ENCODE measurements around the gene MELTF.

MELTF gene

GRCh38 chr3:197022405-197023231, 7.0 kb downstream of the MELTF start:
- H3K9me3 Mint-ChIP-seq, result no peaks in the 10 kb centered on the region
- no peaks in the 10 kb centered on the region for H3K36me3 Mint-ChIP-seq (ENCODE audit: low read depth)
- H3K4me3 Mint-ChIP-seq, result no peak overlapping the region
- peaks cover 3% of the 10 kb centered on the region for H3K4me1 Mint-ChIP-seq (ENCODE audit: low read depth)
- no peak overlapping the region for H3K27ac Mint-ChIP-seq
- H3K27me3 Mint-ChIP-seq (ENCODE audit: low read depth), result peaks cover 4% of the 10 kb centered on the region

GRCh38 chr3:197021729-197022404, 7.8 kb downstream of the MELTF start:
- Mint-ChIP-seq H3K27ac (no peak overlapping the region), H3K9me3 (no peaks in the 10 kb centered on the region), H3K4me3 (no peak overlapping the region), H3K27me3 (ENCODE audit: low read depth) (peaks cover 4% of the 10 kb centered on the region), H3K36me3 (ENCODE audit: low read depth) (no peaks in the 10 kb centered on the region), H3K4me1 (ENCODE audit: low read depth) (peaks cover 3% of the 10 kb centered on the region)

- Mint-ChIP-seq H3K36me3 (ENCODE audit: low read depth) (no peaks in the 10 kb centered on the region), H3K9me3 (no peaks in the 10 kb centered on the region), H3K27ac (no peak overlapping the region), H3K27me3 (ENCODE audit: low read depth) (peaks cover 4% of the 10 kb centered on the region), H3K4me1 (ENCODE audit: low read depth) (peaks cover 3% of the 10 kb centered on the region), H3K4me3 (no peak overlapping the region)
Measured at GRCh38 chr3:197021231-197021630, 8.4 kb downstream of the MELTF start.

GRCh38 chr3:197019535-197019934, 10.1 kb downstream of the MELTF start:
- H3K4me1 Mint-ChIP-seq (ENCODE audit: low read depth), result peaks cover 3% of the 10 kb centered on the region
- H3K36me3 Mint-ChIP-seq (ENCODE audit: low read depth), result no peaks in the 10 kb centered on the region
- H3K4me3 Mint-ChIP-seq, result no peak overlapping the region
- no peaks in the 10 kb centered on the region for H3K9me3 Mint-ChIP-seq
- H3K27ac Mint-ChIP-seq, result no peak overlapping the region
- H3K27me3 Mint-ChIP-seq (ENCODE audit: low read depth), result peaks cover 4% of the 10 kb centered on the region

GRCh38 chr3:197019021-197019420, 10.6 kb downstream of the MELTF start:
- Mint-ChIP-seq H3K36me3 (ENCODE audit: low read depth) (no peaks in the 10 kb centered on the region), H3K27ac (no peak overlapping the region), H3K4me1 (ENCODE audit: low read depth) (peaks cover 3% of the 10 kb centered on the region), H3K4me3 (no peak overlapping the region), H3K27me3 (ENCODE audit: low read depth) (peaks cover 4% of the 10 kb centered on the region), H3K9me3 (no peaks in the 10 kb centered on the region)

GRCh38 chr3:197017003-197017402, 12.6 kb downstream of the MELTF start:
- Mint-ChIP-seq H3K9me3 (no peaks in the 10 kb centered on the region), H3K27ac (no peak overlapping the region), H3K4me1 (ENCODE audit: low read depth) (no peaks in the 10 kb centered on the region), H3K27me3 (ENCODE audit: low read depth) (no peaks in the 10 kb centered on the region), H3K4me3 (no peak overlapping the region), H3K36me3 (ENCODE audit: low read depth) (no peaks in the 10 kb centered on the region)

- Mint-ChIP-seq H3K4me1 (ENCODE audit: low read depth) (no peaks in the 10 kb centered on the region), H3K4me3 (no peak overlapping the region), H3K27me3 (ENCODE audit: low read depth) (no peaks in the 10 kb centered on the region), H3K36me3 (ENCODE audit: low read depth) (no peaks in the 10 kb centered on the region), H3K27ac (no peak overlapping the region), H3K9me3 (no peaks in the 10 kb centered on the region)
Measured at GRCh38 chr3:197015790-197016736, 13.6 kb downstream of the MELTF start.

GRCh38 chr3:197014942-197015575, 14.6 kb downstream of the MELTF start:
- no peaks in the 10 kb centered on the region for H3K27me3 Mint-ChIP-seq (ENCODE audit: low read depth)
- no peaks in the 10 kb centered on the region for H3K9me3 Mint-ChIP-seq
- H3K4me3 Mint-ChIP-seq, result no peak overlapping the region
- no peak overlapping the region for H3K27ac Mint-ChIP-seq
- no peaks in the 10 kb centered on the region for H3K36me3 Mint-ChIP-seq (ENCODE audit: low read depth)
- H3K4me1 Mint-ChIP-seq (ENCODE audit: low read depth), result no peaks in the 10 kb centered on the region

GRCh38 chr3:197014024-197014423, 15.6 kb downstream of the MELTF start:
- Mint-ChIP-seq H3K4me1 (ENCODE audit: low read depth) (no peaks in the 10 kb centered on the region), H3K27me3 (ENCODE audit: low read depth) (no peaks in the 10 kb centered on the region), H3K4me3 (no peak overlapping the region), H3K27ac (no peak overlapping the region), H3K9me3 (no peaks in the 10 kb centered on the region), H3K36me3 (ENCODE audit: low read depth) (no peaks in the 10 kb centered on the region)

GRCh38 chr3:197012540-197012883, 17.1 kb downstream of the MELTF start:
- no peaks in the 10 kb centered on the region for H3K9me3 Mint-ChIP-seq
- no peaks in the 10 kb centered on the region for H3K36me3 Mint-ChIP-seq (ENCODE audit: low read depth)
- H3K4me3 Mint-ChIP-seq, result no peak overlapping the region
- no peaks in the 10 kb centered on the region for H3K27me3 Mint-ChIP-seq (ENCODE audit: low read depth)
- no peaks in the 10 kb centered on the region for H3K4me1 Mint-ChIP-seq (ENCODE audit: low read depth)
- H3K27ac Mint-ChIP-seq, result no peak overlapping the region

- no peak overlapping the region for H3K4me3 Mint-ChIP-seq
- H3K9me3 Mint-ChIP-seq, result no peaks in the 10 kb centered on the region
- H3K4me1 Mint-ChIP-seq (ENCODE audit: low read depth), result no peaks in the 10 kb centered on the region
- no peak overlapping the region for H3K27ac Mint-ChIP-seq
- no peaks in the 10 kb centered on the region for H3K27me3 Mint-ChIP-seq (ENCODE audit: low read depth)
- H3K36me3 Mint-ChIP-seq (ENCODE audit: low read depth), result no peaks in the 10 kb centered on the region
Measured at GRCh38 chr3:197011780-197012539, 17.7 kb downstream of the MELTF start.

GRCh38 chr3:197010556-197011351, 18.9 kb downstream of the MELTF start:
- no peaks in the 10 kb centered on the region for H3K27me3 Mint-ChIP-seq (ENCODE audit: low read depth)
- H3K36me3 Mint-ChIP-seq (ENCODE audit: low read depth), result no peaks in the 10 kb centered on the region
- H3K4me1 Mint-ChIP-seq (ENCODE audit: low read depth), result no peaks in the 10 kb centered on the region
- H3K9me3 Mint-ChIP-seq, result no peaks in the 10 kb centered on the region
- H3K4me3 Mint-ChIP-seq, result no peak overlapping the region
- no peak overlapping the region for H3K27ac Mint-ChIP-seq

GRCh38 chr3:197009532-197010019, 20.0 kb downstream of the MELTF start:
- Mint-ChIP-seq H3K9me3 (no peaks in the 10 kb centered on the region), H3K36me3 (ENCODE audit: low read depth) (peaks cover 2% of the 10 kb centered on the region), H3K4me3 (no peak overlapping the region), H3K27me3 (ENCODE audit: low read depth) (peaks cover under 1% of the 10 kb centered on the region), H3K27ac (no peak overlapping the region), H3K4me1 (ENCODE audit: low read depth) (peaks cover 3% of the 10 kb centered on the region)
